Tibial nerve (tissue), 4 donors: ENCODE data around the gene ADAP1. TPM values are rescaled to one million over a fixed set of nuclear protein-coding genes. Genes with fewer than 3 reads are reported as not detected.

Experiments
- DNase-seq, 2 donors: peaks; one replicate each; pipeline ENCODE4 v3.0.0-alpha.2; 2019; ENCODE audit warnings: low spot score in 2 of 2
- H3K27ac ChIP-seq, 4 donors: fragments of 200-600 bp; sonication (generic) in 3 of 4; one replicate each; pipeline ENCODE4 v1.5.1; 2017 to 2019; ENCODE audit warnings: mild to moderate bottlenecking in 1 of 4
- H3K27me3 ChIP-seq, 2 donors: fragments of 200-600 bp; sonication (generic) in 1 of 2; one replicate each; pipeline versions ENCODE4 v1.5.1 to v1.6.0; 2017 to 2019
- H3K36me3 ChIP-seq, 3 donors: fragments of 200-600 bp; sonication (generic); one replicate each; pipeline ENCODE4 v1.5.1; 2018 to 2019
- H3K4me1 ChIP-seq, 4 donors: fragments of 200-600 bp; sonication (generic) in 3 of 4; one replicate each; pipeline ENCODE4 v1.5.1; 2017 to 2019
- H3K4me3 ChIP-seq, 4 donors: fragments of 200-600 bp; sonication (generic) in 3 of 4; one replicate each; pipeline ENCODE4 v1.5.1; 2017 to 2019; ENCODE audit warnings: mild to moderate bottlenecking in 1 of 4, moderate library complexity in 1 of 4
- H3K9me3 ChIP-seq, 4 donors: fragments of 200-600 bp; sonication (generic) in 3 of 4; one replicate each; pipeline ENCODE4 v1.5.1; 2017 to 2019
- CTCF ChIP-seq, 5 experiments: fragments of 200-600 bp in 3 of 5; fragments of 450-650 bp in 2 of 5; sonication (generic) in 3 of 5; IDR thresholded peaks; one replicate each; pipeline ENCODE4 v1.5.1; 2016 to 2019; ENCODE audit warnings: antibody characterized with exemption in 5 of 5, mild to moderate bottlenecking in 3 of 5, moderate library complexity in 2 of 5
- EP300 ChIP-seq, 2 donors: sonication (generic); formaldehyde crosslinking; IDR thresholded peaks; one replicate each; pipeline ENCODE4 v1.6.1; 2017; ENCODE audit warnings: antibody characterized with exemption in 2 of 2, mild to moderate bottlenecking in 1 of 2
- POLR2A ChIP-seq, 2 donors: fragments of 450-650 bp; IDR thresholded peaks; one replicate each; pipeline ENCODE4 v1.6.1; 2017; ENCODE audit warnings: antibody characterized with exemption in 2 of 2, mild to moderate bottlenecking in 2 of 2, moderate library complexity in 2 of 2
- WGBS, 2 donors: methylation state at CpG; one replicate each; pipeline ENCODE4 v1.1.5; 2018; 5-methylcytosine and 5-hydroxymethylcytosine counted together
- total RNA-seq, 4 donors: library from RNA; depleted of rRNA; stranded (reverse); fragments of >200 nt; gene quantifications; one replicate each; pipeline ENCODE4 v1.1.0, GENCODE V29; 2016

Gene ADAP1
- total RNA-seq, 4 donors from 2014 or later, result 29.3 to 53.0 (median 39.6) TPM

GRCh38 chr7:923108-924041, 31.1 kb downstream of the ADAP1 start:
- peak overlapping the region; percentile 33 to 87 (median 84) for H3K27ac ChIP-seq
- WGBS, 2 donors, result 33 to 51% methylated on average over 31 to 32 of the region's 40 CpGs

GRCh38 chr7:922334-923107, 32.0 kb downstream of the ADAP1 start:
- peak overlapping the region; percentile 33 to 87 (median 84) for H3K27ac ChIP-seq
- TF ChIP-seq CTCF (IDR thresholded peaks at IDR 0.05) (no peak), POLR2A (IDR thresholded peaks at IDR 0.05) (no peak), EP300 (IDR thresholded peaks at IDR 0.05) (no peak)
- peaks cover 0 to 12% (median 0%) of the 10 kb centered on the region in 3 donors for H3K36me3 ChIP-seq
- DNase-seq, result peak in 1 of 2 donors; percentile 11
- WGBS, 2 donors, result 69 to 71% methylated on average over 25 to 29 of the region's 29 CpGs
- no peaks in the 10 kb centered on the region for H3K9me3 ChIP-seq
- H3K27me3 ChIP-seq, result peaks cover 0 to 6% of the 10 kb centered on the region in 2 donors
- peaks cover 0 to 59% (median 44%) of the 10 kb centered on the region in 4 donors for H3K4me1 ChIP-seq
- peak overlapping the region in 1 of 4 donors; percentile 37 for H3K4me3 ChIP-seq

More at GRCh38 chr7:923108-924041, 31.1 kb downstream of the ADAP1 start:
- Histone ChIP-seq H3K4me1 (peaks cover 0 to 68% (median 45%) of the 10 kb centered on the region in 4 donors), H3K9me3 (no peaks in the 10 kb centered on the region), H3K4me3 (peak overlapping the region in 2 of 4 donors; percentile 27 to 37), H3K36me3 (peaks cover 0 to 9% (median 0%) of the 10 kb centered on the region in 3 donors), H3K27me3 (peaks cover 0 to 6% of the 10 kb centered on the region in 2 donors)
- TF ChIP-seq EP300 (IDR thresholded peaks at IDR 0.05) (peak in 1 of 2 donors; percentile 53), CTCF (IDR thresholded peaks at IDR 0.05) (no peak), POLR2A (IDR thresholded peaks at IDR 0.05) (peak in 1 of 2 donors; percentile 18)
- peak; percentile 31 to 59 for DNase-seq

- peak in 1 of 2 donors; percentile 8 for DNase-seq
- H3K36me3 ChIP-seq, result peaks cover 0 to 12% (median 0%) of the 10 kb centered on the region in 3 donors
Measured at GRCh38 chr7:921581-922333, 32.7 kb downstream of the ADAP1 start.

GRCh38 chr7:921071-921461, 33.4 kb downstream of the ADAP1 start:
- Histone ChIP-seq H3K27ac (peak overlapping the region in 2 of 4 donors; percentile 85 to 87), H3K4me3 (no peak overlapping the region), H3K27me3 (peaks cover 0 to 6% of the 10 kb centered on the region in 2 donors), H3K9me3 (no peaks in the 10 kb centered on the region), H3K36me3 (peaks cover 0 to 12% (median 0%) of the 10 kb centered on the region in 3 donors), H3K4me1 (peaks cover 0 to 52% (median 35%) of the 10 kb centered on the region in 4 donors)
- WGBS, 2 donors, result 91 to 96% methylated on average over 14 to 15 of the region's 15 CpGs
- TF ChIP-seq EP300 (IDR thresholded peaks at IDR 0.05) (no peak), POLR2A (IDR thresholded peaks at IDR 0.05) (no peak), CTCF (IDR thresholded peaks at IDR 0.05) (no peak)
- DNase-seq, result no peak

More at GRCh38 chr7:921581-922333, 32.7 kb downstream of the ADAP1 start:
- H3K27ac ChIP-seq, result peak overlapping the region in 3 of 4 donors; percentile 83 to 87 (median 85)
- no peaks in the 10 kb centered on the region for H3K9me3 ChIP-seq
- peaks cover 0 to 6% of the 10 kb centered on the region in 2 donors for H3K27me3 ChIP-seq
- whole genome bisulfite sequencing, 2 donors, result 76 to 86% methylated on average over 15 to 26 of the region's 36 CpGs
- no peak overlapping the region for H3K4me3 ChIP-seq
- TF ChIP-seq CTCF (IDR thresholded peaks at IDR 0.05), result no peak
- no peak for TF ChIP-seq POLR2A (IDR thresholded peaks at IDR 0.05)
- no peak for TF ChIP-seq EP300 (IDR thresholded peaks at IDR 0.05)
- H3K4me1 ChIP-seq, result peaks cover 0 to 52% (median 37%) of the 10 kb centered on the region in 4 donors
